Measurements from ENCODE around the gene ERCC2.

ERCC2 gene

DNA sequence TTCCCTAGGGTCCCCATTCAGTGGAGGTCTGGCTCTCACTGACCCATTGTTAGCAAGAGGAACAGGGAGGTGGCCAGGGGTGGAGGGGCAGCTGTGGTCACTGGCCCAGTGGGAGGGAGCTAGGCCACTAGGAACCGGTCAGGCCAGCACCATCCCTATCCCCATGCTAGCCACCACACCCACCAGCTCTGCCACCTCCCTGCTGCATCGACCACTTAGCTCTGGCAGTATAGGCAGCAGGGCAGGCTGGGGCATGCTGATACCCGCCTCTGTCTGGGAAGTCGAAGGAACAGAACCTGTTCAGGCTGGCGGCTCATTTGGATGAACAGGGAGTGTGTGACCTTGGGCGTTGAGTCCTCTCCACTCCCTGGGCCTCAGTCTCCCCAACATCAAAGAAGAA, 29.8 kb upstream of the ERCC2 start:
- peak; percentile 61 for DNase-seq

DNA sequence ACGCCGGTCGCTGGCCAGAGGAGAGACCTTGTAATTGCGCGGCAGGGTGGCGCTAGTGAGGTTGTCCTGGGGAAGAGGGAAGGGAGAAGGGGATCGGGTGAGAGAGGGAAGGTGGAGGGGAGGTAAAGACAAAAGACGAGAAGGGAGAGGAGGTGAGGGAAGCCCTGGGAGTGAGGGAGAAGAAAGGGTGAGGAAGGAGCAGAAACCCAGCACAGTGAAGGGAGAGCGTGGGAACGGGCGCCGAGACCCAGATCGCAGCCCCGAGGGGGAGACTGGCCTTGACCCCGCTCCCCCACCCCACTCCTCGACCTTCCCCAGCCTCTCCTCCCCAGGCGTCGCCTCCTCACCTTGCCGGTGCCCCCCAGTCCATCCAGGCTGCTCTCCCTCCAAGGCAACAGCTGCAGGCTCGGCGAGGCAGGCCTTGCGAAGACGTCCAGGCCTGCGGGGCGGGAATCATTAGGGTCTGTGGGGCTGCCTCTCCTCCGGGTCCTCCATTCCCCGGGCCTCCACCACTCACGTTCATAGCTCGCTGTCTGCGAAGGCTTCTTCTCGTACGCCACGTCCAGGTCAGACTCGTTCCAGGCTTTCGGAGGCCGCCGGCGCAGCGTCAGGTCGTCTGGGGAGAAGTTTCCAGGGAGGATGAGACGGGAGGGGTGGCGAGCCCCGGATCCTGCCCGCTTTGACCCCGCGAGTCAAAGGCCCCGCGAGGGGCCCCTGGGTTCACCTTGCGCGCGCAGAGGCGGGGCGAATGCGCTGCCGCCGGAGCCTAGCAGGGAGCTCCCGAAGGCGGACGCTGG, 25.6 kb upstream of the ERCC2 start:
- DNase-seq = no peak

DNA sequence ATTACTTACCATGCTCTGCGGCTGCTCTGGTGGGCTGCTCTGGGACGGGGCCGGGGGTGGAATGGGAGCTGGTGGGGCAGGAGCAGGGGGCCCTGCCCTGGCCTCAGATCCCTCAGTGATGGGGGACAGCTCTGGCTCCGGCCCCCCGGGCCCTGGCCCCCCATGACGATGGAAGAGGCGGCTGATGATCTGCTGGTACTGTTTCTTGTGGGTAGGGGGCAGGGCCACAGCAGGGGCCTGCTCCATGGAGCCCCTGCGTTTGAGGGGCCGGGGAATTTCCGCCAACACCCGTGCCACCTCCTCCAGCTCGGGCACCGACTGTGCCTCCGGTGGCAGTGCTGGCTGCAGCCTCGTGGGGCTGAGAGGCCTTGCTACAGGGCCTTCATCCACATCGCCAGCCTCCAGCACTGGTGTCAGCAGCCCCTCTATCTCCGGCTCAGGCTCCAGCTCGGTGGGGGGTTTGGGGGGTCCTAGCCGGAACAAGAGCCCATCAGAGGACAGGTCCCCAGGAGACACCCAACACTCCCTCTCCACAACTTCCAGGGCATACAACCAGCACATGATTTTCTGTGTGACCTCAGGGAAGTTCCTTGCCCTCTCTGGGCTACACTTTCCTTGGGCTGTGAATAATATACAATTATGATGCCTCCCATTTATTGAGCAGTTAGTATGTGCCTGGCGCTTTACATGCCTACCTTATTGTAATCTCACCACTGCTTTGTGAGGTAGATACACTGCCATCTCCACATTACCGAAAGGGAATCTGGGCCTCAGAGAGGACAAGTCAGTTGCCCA, 21.7 kb upstream of the ERCC2 start:
- DNase-seq = no peak

DNA sequence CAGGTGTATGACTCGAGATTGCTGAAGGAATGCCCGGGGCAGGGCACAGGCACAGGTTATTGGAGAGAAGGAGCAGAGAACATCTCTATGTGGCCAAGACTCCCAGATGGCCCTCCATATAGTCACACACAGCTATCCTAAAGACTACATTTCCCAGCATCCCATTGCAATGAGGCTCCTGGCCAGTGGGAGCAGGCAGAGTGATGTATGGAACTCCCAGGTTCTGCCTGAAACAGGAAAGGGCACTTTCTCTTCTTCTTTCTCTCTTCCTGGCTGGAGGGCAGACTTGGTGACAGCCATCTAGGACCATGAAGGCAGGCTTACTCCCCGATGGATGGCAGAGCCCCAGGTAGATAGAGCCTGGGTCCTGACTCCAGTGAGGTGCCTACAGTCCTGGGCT, 21.0 kb upstream of the ERCC2 start:
- no peak for DNase-seq

DNA sequence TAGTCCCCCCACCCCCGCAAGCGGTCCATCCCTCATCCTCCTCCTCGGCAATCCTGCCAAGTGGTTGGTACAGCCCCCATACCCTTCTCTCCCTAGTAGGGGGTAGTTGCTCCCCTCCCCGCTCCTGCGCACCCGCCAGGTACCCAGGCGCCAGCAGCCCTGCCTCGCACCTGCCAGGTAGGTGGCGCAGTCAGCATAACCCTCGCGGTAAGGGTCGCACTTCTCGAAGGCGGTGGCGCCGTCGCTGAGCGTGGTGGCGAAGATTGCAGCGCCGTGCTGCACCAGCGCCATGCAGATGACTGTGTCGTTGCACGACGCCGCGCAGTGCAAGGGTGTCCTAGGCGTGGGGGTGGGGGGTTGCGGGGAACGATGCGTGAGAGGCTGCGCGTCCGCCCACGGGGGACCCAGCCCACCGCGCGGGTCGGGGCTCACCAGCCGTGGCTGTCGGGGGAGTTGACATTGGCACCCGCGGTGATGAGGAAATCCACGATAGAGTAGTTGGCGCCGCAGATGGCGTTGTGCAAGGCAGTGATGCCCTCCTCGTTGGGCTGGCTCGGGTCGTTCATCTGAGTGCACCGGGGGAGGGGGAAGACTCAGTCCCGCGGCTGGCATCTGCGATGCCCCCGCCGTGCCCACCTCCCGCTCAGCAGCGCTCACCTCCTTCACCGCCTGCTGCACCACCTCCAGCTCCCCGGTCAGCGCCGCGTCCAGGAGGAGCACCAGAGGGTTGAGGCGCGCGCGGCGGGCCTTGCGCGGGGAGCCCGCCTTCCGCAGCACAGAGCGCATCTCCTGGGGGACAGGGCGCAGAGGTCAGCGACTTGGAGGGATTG, 15.2 kb upstream of the ERCC2 start:
- peak; percentile 24 for DNase-seq

DNA sequence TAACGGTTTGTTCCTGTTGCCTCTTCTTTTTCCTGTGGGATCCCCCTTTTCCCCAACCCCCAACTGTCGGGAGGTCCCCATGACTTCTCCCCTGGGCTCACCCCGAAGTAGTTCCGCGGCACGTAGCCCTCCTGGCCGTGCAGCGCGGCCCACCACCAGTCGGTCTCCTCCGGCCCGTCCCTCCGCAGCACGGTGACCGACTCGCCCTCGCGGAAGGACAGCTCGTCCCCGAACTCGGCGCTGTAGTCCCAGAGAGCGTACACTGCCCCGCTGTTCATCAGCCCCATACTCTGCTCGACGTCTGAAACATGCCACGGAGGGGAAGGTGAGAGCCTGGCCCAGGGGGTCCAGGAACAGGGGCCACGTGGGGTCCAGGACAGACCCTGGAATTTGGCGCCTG, 12.1 kb upstream of the ERCC2 start:
- DNase-seq = no peak

DNA sequence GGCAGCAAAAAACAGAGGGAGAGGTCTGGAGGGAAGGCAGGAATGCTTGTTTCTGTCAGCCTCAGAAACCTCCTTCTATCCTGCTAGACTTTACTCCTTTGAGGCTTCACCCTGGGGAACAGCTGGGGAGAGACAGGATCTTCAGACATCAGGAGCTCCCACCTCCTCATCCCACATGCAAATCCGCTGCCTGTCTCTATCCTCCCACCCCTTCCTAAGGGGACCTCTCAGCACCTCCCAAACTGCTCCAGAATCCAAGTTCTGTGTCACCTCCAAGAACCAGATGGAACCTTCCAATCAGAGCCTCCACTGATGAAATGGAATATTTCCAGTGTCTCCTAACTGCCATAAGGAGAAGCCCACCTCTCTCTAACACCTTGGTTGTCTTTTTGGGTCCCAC, 9.7 kb upstream of the ERCC2 start:
- DNase-seq = no peak

DNA sequence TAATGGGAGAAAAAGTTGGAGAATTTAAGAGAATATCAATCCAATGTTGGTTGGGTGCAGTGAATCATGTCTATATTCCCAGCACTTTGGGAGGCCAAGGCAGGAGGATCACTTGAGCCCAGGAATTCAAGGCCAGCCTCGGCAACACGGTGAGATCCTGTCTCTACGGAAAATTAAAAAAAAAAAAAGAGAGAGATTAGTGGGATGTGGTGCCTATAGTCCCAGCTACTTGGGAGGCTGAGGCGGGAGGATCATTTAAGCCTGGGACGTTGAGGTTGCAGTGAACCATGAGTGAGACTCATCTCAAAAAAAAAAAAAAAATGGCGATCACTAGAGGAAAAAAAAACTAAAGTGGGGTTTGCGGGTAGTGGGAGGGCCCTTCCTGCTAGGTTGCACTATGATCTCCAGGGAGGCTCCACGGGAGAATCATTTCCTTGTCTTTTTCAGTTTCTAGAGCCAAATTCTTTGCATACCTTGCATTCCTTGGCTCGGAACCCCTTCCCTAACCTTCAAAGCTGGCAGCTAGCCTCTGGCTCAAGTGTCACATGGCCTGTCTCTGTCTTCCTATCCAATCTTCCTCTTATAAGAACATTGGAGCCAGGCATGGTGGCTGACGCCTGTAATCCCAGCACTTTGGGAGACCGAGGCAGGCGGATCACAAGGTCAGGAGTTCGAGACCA, 5.8 kb upstream of the ERCC2 start:
- no peak for DNase-seq

DNA sequence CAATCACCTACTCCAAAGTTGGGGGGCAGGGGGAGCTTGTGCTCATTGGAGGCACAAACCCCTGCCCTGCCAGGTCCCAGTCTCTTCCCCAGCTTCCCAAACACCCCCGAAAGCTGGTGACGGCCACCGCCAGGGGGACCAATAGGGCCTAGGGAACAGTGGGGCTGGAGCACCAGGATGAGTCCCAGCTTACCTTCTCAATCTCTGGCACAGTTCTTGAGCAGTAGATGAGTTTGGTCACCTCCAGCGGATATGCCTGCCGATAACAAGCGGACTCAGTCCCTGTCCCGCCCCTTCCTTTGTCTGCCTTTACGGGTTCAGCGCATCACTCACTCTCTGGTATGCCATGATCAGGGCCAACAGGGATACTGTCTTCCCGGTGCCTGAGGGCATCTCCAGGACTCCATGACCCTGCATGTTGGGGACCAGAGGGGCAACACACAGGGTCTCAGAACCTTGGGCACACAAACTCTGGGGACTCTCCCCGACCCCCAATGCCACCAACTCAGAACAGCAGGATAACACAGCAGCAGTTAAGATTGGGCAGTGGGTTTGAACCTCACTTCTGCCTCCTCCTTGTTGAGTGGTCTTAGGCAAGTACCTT, 1.5 kb downstream of the ERCC2 start:
- no peak for DNase-seq

DNA sequence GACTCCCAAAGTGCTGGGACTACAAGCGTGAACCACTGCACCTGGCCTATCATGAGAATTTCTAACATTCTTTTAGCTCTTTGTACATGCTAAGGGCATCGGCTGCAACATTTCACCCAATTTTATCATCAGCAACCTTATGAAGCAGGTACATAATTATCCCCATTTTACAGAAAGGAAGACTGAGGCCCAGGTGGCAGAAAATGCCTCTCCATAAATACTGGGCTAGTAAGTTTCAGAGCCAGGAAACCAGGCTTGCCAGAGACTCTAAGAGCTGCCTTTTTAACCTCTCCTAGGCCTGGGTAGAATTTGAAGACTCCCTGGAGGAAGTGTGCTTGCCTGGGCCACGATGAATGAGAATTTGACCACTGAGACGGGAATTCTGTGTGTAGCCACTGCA, 2.2 kb downstream of the ERCC2 start:
- no peak for DNase-seq

DNA sequence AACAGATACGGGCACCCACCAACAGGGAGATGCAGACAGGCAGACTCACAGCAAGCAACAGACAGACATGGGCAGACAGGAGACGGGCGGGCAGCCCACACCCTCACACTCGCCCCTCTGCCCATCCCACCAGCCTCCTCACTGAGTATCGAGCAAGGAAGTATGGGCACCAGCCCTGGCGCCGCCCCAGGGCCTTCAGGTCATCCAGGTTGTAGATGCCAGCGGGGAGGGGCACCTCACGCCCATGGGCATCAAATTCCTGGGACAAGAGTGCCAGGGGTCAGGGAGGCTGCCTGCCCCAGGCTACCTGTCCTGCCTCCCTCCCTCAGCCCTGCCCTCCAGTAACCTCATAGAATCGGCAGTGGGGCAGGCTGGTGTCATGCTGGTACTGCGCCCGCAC, 5.7 kb downstream of the ERCC2 start:
- no peak for DNase-seq

DNA sequence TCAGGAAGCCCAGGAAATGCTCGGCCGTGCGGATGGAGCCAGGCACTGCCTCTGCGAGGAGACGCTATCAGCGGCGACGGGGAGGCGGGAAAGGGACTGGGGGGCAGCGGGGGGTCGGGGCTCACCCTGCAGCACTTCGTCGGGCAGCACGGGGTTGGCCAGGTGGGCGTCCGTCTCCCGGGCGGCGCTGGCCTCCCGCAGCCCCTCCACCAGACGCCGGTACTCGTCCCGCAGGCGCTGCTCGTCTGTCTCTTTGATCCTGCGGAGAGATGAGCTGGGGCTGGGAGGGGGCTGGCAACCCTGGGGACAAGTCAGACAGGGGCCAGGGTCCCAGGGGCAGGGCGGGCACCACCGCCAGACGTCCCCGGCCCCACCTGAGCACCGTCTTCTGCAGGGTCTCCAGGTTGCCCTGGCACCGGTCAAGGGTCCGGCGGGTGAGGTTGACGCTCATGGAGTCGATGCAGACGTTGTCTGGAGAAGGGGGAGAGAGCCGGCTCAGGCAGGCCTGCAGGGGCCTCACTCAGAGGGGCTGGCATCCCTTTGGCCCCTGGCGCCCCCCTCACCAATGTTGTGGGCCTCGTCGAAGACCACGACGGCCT, 6.4 kb downstream of the ERCC2 start:
- no peak for DNase-seq

DNA sequence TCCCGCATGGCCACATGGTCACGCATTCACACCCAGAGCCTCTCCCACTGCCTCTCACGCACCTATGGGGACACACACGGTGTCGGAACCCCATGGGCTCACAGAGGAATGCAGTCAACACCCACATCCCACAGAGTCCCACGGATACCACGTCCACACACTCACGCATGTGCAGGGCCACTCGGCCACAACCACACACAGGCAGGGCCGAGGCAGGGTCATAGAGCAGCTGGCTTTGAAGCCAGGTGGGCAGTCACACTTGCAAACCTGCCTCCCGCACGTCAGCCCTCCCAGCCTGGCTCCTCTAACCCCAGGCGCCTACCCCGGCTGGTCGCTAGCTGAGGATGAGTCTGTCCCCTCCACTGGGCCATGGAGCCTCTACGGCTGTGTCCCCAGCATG, 8.1 kb downstream of the ERCC2 start:
- no peak for DNase-seq

DNA sequence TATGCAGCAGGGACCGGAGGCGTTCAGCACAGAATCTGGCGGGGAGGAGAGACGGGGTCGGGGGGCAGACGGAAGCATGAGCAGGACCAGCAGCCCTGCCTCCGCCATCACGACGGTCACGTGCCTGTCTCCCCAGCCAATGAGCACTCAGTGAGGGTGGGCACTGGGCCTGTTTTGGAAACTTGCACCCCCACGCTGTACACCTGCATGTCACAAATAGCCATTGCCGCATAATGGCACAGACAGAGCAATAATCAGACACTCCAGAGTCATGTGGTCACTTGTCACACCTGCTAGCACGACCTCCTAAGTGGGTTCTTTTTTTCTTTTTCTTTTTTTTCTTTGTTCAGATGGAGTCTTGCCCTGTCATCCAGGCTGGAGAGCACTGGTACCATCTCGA, 8.8 kb downstream of the ERCC2 start:
- DNase-seq = no peak

DNA sequence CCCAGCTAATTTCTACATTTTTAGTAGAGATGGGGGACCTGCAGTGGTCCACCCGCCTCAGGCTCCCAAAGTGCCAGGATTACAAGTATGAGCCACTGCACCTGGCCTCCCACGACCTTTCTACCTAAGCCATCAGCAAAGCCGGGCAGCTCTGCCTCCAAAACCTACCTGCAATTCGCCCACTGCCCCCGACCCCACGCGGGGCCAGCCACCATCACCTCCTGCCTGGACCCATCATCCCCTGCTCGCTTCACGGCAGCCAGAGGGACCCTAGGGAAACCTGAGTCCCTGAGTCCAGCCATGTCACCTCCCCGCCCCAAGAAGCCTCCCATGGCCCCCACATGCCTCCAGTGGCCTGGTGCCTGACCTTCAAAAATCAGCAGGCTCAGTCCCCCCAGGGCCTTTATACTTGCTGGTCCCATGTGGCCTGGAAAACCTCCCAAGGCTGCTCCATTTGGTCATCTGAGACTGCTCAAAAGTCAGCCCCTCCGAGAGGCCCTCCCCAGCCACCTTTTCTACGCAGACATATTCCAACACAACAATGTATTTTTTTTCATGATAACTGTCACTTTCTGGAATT, 12.1 kb downstream of the ERCC2 start:
- DNase-seq = no peak

DNA sequence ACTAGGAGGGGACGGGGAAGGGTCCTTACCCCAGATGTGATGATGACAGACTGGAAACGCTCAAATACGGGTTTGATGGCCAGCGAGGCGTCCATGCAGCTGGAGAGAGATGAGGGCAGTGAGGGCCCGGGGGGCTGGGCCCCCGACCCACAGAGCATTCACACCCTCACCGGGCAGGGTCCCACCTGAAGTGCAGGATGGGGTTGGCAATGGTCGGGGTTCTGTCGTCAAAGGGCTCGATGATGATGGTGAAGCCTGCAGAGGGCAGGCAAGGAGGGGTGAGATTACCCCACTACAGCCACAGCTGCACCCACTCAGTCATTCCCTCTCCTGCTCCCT, 13.0 kb downstream of the ERCC2 start:
- no peak for DNase-seq

DNA sequence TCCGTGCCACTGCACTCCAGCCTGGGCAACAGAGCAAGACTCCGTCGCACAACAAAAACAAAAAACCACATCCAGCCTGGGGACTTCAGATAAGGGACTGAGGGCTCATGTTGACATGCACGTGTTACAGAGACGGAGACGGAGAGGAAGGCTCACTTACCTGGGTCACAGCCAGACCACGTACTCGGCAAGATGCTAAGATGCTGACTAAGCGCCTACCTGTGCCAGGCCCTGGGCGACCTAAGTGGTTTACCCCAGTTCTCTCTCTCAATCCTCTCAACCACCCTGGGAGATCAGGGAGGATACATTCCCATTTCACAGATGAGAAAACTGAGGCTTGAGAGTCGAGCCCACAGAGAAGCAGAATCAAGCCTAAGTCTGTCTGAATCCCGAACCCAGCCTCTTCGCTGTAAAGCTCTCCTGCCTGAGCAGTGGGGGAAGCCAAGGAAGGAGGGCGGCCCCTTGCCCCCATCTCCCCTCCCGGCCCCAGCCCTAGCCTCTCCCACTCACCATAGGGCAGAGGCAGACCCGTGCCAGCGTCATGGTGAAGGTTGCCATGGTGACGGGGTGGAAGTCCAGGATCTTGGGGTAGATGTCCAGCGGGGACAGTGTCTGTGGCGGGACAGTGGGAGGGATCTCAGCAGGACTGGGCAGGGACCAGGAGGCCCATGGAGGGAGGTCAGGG, 13.5 kb downstream of the ERCC2 start:
- DNase-seq = no peak

DNA sequence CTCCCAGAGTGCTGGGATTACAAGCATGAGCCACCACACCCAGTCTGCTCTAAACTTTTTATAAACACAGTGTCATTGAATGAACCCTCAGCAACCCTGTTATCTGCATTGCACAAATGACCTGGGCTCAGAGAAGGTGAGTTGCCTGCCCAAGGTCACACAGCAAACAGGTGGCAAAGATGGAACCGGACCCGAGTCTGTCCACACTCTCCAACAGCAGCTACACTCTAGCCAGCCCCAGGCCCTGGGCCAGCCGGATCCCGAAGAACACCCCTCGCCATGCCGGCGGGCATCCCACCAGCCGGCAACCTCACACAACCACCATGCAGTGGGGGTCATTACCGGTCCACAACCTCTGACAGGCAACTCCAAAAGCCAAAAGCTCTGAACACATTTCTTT, 14.5 kb downstream of the ERCC2 start:
- no peak for DNase-seq

DNA sequence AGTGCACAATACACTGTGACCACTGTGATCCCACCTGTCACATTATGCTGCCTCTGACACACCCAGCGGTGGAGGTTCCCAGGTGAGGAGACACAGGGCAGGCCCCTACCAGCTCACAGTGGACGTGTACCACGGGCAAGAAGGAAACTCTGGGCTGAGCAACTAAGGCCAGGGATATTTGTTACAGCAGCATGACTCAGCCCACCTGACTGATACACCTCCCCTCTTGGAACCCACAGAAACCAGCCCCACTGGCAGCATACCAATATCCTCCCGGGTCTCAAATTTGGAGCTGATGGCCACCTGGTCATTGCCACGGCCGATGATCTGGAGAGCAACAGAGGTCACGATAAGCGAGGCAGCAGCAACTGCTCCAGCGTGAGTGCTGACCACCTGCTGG, 15.0 kb downstream of the ERCC2 start:
- DNase-seq = no peak

DNA sequence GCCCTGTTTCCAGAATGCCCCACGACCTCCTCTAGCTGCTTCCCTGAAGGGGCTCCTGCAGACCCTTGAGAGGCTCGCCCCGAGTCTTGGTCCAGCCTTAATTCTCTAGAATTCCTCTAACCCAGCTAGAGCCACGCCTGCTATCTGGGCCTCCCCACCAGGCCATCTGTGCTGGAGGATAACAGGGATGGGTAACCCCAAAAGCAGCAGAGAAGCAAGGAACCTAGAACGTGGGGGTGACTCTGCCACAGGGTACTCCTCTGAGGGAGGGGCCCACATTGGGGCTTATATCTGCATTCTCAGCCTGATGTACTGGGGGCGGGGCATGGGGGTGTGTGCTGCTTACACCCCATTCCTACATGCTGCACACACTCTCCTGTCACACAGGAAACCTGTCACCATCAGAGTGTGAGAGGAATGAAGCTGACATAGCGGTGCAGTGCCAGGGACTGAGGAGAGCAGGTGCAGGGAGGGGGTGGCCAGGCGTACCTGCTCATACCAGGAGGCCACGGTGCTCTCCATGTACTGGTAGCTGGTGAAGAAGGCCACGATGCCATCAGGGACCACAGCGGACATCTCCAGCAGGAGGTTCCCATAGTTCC, 16.0 kb downstream of the ERCC2 start:
- no peak for DNase-seq
